GM12878 (cell line): ENCODE measurements around the gene LILRB1. TPM values are rescaled to one million over a fixed set of nuclear protein-coding genes. Genes with fewer than 3 reads are reported as not detected.
A peak's percentile ranks its signal among the peaks of the same experiment; 100 is the strongest.

Source experiments
- ATAC-seq: fragments of 200-7000 bp; cut with Tn5 transposase; 3 replicates; pipeline ENCODE4 v1.9.1; 2020; ENCODE audit warnings: mild to moderate bottlenecking, moderate library complexity
- BruUV-seq: library from RNA; stranded (reverse); fragments of 400-500 nt; replicated peaks from 2 replicates; lab custom pipeline; 2021; lab: Mats Ljungman, UMichigan
- CTCF ChIA-PET: fragments of 300-600 bp; sonication (Branson Sonifier 250); formaldehyde crosslinking; extraction: SDS; loops from one replicate; lab custom pipeline; 2021; ENCODE audit warnings: inconsistent platforms; lab: Yijun Ruan, JAX
- POLR2A ChIA-PET: fragments of 350-600 bp; formaldehyde crosslinking; extraction: SDS; loops from one replicate; lab custom pipeline; 2021; ENCODE audit warnings: inconsistent platforms; lab: Charles Lee
- RAD21 ChIA-PET: fragments of 300-600 bp; sonication (Branson Sonifier 250); formaldehyde crosslinking; loops from one replicate; lab custom pipeline; 2023; ENCODE audit warnings: antibody characterized with exemption; ENCODE audit not compliant: unreplicated experiment; lab: Charles Lee
- SMC1A ChIA-PET: fragments of 300-600 bp; sonication (Branson Sonifier 250); formaldehyde crosslinking; loops from one replicate; lab custom pipeline; 2023; ENCODE audit not compliant: unreplicated experiment, uncharacterized antibody; lab: Charles Lee
- DNase-seq: peaks from one replicate; pipeline ENCODE4 v3.0.0-alpha.2; 2011; ENCODE audit warnings: low read depth, low spot score
- FAIRE-seq: peaks from 3 replicates; lab custom pipeline; 2011; peaks lifted over from hg19 to GRCh38; lab: Jason Lieb, UNC
- H2AFZ ChIP-seq: 2 replicates; pipeline ENCODE4 v1.6.0; 2011; ENCODE audit warnings: low read depth, low read length, control low read depth; ENCODE audit not compliant: control insufficient read depth
- H3K27ac ChIP-seq: 2 replicates; pipeline ENCODE4 v1.5.1; 2011; ENCODE audit warnings: control low read depth; ENCODE audit not compliant: control insufficient read depth, insufficient read depth
- H3K27me3 ChIP-seq, 2 experiments: replicated peaks in 1 of 2; 2 replicates each; pipeline versions ENCODE4 v1.6.0 to v1.6.1; 2011; ENCODE audit warnings: low read length in 1 of 2; ENCODE audit not compliant: control insufficient read depth in 2 of 2, insufficient read depth in 2 of 2
- H3K36me3 ChIP-seq, 2 experiments: 2 replicates each; pipeline ENCODE4 v1.5.1; 2011; ENCODE audit warnings: low read length in 1 of 2; ENCODE audit not compliant: control insufficient read depth in 2 of 2, insufficient read depth in 2 of 2
- H3K4me1 ChIP-seq: 2 replicates; pipeline ENCODE4 v1.6.1; 2011; ENCODE audit warnings: mild to moderate bottlenecking, low read length, moderate library complexity, mixed read lengths; ENCODE audit not compliant: control insufficient read depth, insufficient read depth
- H3K4me2 ChIP-seq: 2 replicates; pipeline ENCODE4 v1.6.0; 2011; ENCODE audit warnings: control low read depth; ENCODE audit not compliant: control insufficient read depth, insufficient read depth
- H3K4me3 ChIP-seq: fragments of 200-600 bp; sonication (generic); 2 replicates; pipeline ENCODE4 v1.5.1; 2016
- H3K79me2 ChIP-seq: 2 replicates; pipeline ENCODE4 v1.6.0; 2011; ENCODE audit warnings: low read length; ENCODE audit not compliant: control insufficient read depth, insufficient read depth
- H3K9ac ChIP-seq: 2 replicates; pipeline ENCODE4 v1.8.0; 2011; ENCODE audit warnings: low read length, control low read depth, mixed read lengths; ENCODE audit not compliant: control insufficient read depth, insufficient read depth
- H3K9me3 ChIP-seq: replicated peaks from 3 replicates; pipeline ENCODE4 v1.5.1; 2011; ENCODE audit warnings: mild to moderate bottlenecking, low read length; ENCODE audit not compliant: control insufficient read depth, insufficient read depth
- H4K20me1 ChIP-seq: 2 replicates; pipeline ENCODE4 v1.6.0; 2011; ENCODE audit not compliant: control insufficient read depth, insufficient read depth
- MXI1 ChIP-seq: fragments of 150-350 bp; IDR thresholded peaks from 2 replicates; pipeline ENCODE4 v1.6.1; 2011; ENCODE audit warnings: low read depth, mild to moderate bottlenecking, inconsistent platforms, low read length, improper control_type of control experiment
- RCOR1 ChIP-seq: conservative IDR thresholded peaks from 2 replicates; pipeline ENCODE4 v1.6.1; 2012; ENCODE audit warnings: low read depth, low read length, improper control_type of control experiment
- SIN3A ChIP-seq: IDR thresholded peaks from 2 replicates; pipeline ENCODE4 v1.6.1; 2012; ENCODE audit warnings: low read depth, low read length, improper control_type of control experiment
- SMAD5 ChIP-seq: IDR thresholded peaks from 2 replicates; pipeline ENCODE4 v1.6.1; 2016; ENCODE audit warnings: antibody characterized with exemption, low read depth
- SMARCA5 ChIP-seq: fragments of 450-650 bp; IDR thresholded peaks from 2 replicates; pipeline ENCODE4 v1.6.1; 2017; ENCODE audit warnings: mild to moderate bottlenecking
- SREBF1 ChIP-seq: IDR thresholded peaks from 2 replicates; pipeline ENCODE4 v1.6.1; 2012; ENCODE audit warnings: mild to moderate bottlenecking, low read length
- ZBTB4 ChIP-seq: fragments of 450-650 bp; formaldehyde crosslinking; IDR thresholded peaks from 2 replicates; pipeline ENCODE4 v1.4.0; 2022; ENCODE audit warnings: mild to moderate bottlenecking, moderate library complexity
- WGBS: methylation state at CpG from one replicate; pipeline ENCODE4 v1.1.6; 2016; ENCODE audit warnings: low lambda C conversion rate; ENCODE audit not compliant: insufficient replicate concordance, insufficient coverage; ENCODE audit errors: missing lambda C conversion rate; 5-methylcytosine and 5-hydroxymethylcytosine counted together
- in situ Hi-C: fragments of 300-500 bp; cut with MboI; formaldehyde crosslinking; loops from 9 replicates; pipeline ENCODE4 v1.14.3; 2018; ENCODE audit warnings: mixed read lengths
- intact Hi-C: fragments of 100-400 bp; cut with micrococcal nuclease; formaldehyde crosslinking; loops from one replicate; pipeline ENCODE4 v1.14.2; 2022; ENCODE audit not compliant: unreplicated experiment
- polyA plus RNA-seq, 11 experiments: library from polyadenylated mRNA; depleted of rRNA in 4 of 11; unstranded in 6 of 11; stranded (reverse) in 5 of 11; fragments of >200 nt; fragmentation: Nextera tagmentation in 4 of 11; fragmentation: Illumina TruSeq in 1 of 11; extraction: Ambion mirVana in 4 of 11; extraction: Trizol in 1 of 11; gene quantifications; 1 replicate in 1 of 11; 2 replicates in 10 of 11; pipeline versions ENCODE4 v1.2.1 to v1.2.3, GENCODE V29; 2011 to 2016; ENCODE audit warnings: inconsistent platforms in 2 of 11, missing spikeins in 2 of 11, low read depth in 1 of 11
- total RNA-seq, 4 experiments: library from RNA; depleted of rRNA in 3 of 4; stranded (reverse); fragments of >200 nt in 3 of 4; fragmentation: Illumina TruSeq in 1 of 4; extraction: Trizol in 1 of 4; gene quantifications; 2 replicates each; pipeline versions ENCODE4 v1.2.1 to v1.2.3, GENCODE V29; 2013 to 2021
- TF ChIP-seq, protein P1 (sequence below): fragments of 450-650 bp; formaldehyde crosslinking; IDR thresholded peaks from 2 replicates; pipeline ENCODE4 v1.4.0; 2020; ENCODE audit warnings: mild to moderate bottlenecking, moderate library complexity
- TF ChIP-seq, protein P2 (sequence below): fragments of 450-650 bp; IDR thresholded peaks from 2 replicates; pipeline ENCODE4 v1.6.1; 2016; ENCODE audit warnings: mild to moderate bottlenecking, moderate library complexity, borderline replicate concordance

Gene LILRB1
- total and polyA plus RNA-seq, 10 of the 15 experiments (the other 5 are each of a cell fraction or from before 2014, with no cell fraction given), result 4.9 to 92.2 (median 50.1) TPM

GRCh38 chr19:54684527-54684926 is 54.2 kb downstream of the LILRB1 start:
- no peaks in the 10 kb centered on the region for H3K36me3 ChIP-seq
- H3K4me2 ChIP-seq, result no peak overlapping the region
- BruUV-seq, result no TSS peak
- ChIA-PET RAD21 (interaction anchor here (1.2 to 2.0 kb wide), 2 partner anchors 11 to 203 kb away, joined by 4 to 6 read pairs; no protein-coding TSS in a partner anchor), CTCF (interaction anchor here (3.8 to 20.9 kb wide), 2 partner anchors 11 to 29 kb away, joined by 45 to 842 read pairs; partner anchors contain the start of gene LILRB4), SMC1A (interaction anchor here (0.9 kb wide), 1 partner anchor 10 kb away, joined by 3 read pairs; no protein-coding TSS in a partner anchor), POLR2A (interaction anchor here (1.0 kb wide), 1 partner anchor 10 kb away, joined by 4 read pairs; no protein-coding TSS in a partner anchor)
- peak; percentile 52; the same call in 2 of the 3 replicates for ATAC-seq
- WGBS, result 21% methylated on average over 3 of the region's 3 CpGs
- no peak overlapping the region for H2AFZ ChIP-seq
- intact Hi-C loops, result no loop called here
- no peak for FAIRE-seq
- no peaks in the 10 kb centered on the region; a peak in 1 of 4 replicates for H3K27me3 ChIP-seq
- no peaks in the 10 kb centered on the region for H3K79me2 ChIP-seq
- no peaks in the 10 kb centered on the region for H3K9me3 ChIP-seq
- no peaks in the 10 kb centered on the region for H4K20me1 ChIP-seq
- DNase-seq, result no peak
- no peaks in the 10 kb centered on the region for H3K4me1 ChIP-seq
- no peak overlapping the region for H3K9ac ChIP-seq
- in situ Hi-C loops, result no loop called here
- no peak overlapping the region for H3K27ac ChIP-seq
- H3K4me3 ChIP-seq, result no peak overlapping the region
- TF ChIP-seq SREBF1 (peak; percentile 55; the same call in 1 of the 2 replicates), RCOR1 (peak; percentile 82; the same call in 1 of the 2 replicates), SMARCA5 (no peak), ZBTB4 (no peak), SMAD5 (no peak), MXI1 (peak; percentile 63; the same call in 1 of the 2 replicates), SIN3A (peak; percentile 53; the same call in 1 of the 2 replicates)
- TF ChIP-seq, protein P1, sequence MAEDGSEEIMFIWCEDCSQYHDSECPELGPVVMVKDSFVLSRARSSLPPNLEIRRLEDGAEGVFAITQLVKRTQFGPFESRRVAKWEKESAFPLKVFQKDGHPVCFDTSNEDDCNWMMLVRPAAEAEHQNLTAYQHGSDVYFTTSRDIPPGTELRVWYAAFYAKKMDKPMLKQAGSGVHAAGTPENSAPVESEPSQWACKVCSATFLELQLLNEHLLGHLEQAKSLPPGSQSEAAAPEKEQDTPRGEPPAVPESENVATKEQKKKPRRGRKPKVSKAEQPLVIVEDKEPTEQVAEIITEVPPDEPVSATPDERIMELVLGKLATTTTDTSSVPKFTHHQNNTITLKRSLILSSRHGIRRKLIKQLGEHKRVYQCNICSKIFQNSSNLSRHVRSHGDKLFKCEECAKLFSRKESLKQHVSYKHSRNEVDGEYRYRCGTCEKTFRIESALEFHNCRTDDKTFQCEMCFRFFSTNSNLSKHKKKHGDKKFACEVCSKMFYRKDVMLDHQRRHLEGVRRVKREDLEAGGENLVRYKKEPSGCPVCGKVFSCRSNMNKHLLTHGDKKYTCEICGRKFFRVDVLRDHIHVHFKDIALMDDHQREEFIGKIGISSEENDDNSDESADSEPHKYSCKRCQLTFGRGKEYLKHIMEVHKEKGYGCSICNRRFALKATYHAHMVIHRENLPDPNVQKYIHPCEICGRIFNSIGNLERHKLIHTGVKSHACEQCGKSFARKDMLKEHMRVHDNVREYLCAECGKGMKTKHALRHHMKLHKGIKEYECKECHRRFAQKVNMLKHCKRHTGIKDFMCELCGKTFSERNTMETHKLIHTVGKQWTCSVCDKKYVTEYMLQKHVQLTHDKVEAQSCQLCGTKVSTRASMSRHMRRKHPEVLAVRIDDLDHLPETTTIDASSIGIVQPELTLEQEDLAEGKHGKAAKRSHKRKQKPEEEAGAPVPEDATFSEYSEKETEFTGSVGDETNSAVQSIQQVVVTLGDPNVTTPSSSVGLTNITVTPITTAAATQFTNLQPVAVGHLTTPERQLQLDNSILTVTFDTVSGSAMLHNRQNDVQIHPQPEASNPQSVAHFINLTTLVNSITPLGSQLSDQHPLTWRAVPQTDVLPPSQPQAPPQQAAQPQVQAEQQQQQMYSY (CRISPR knock-in tag), result no peak
- TF ChIP-seq, protein P2, sequence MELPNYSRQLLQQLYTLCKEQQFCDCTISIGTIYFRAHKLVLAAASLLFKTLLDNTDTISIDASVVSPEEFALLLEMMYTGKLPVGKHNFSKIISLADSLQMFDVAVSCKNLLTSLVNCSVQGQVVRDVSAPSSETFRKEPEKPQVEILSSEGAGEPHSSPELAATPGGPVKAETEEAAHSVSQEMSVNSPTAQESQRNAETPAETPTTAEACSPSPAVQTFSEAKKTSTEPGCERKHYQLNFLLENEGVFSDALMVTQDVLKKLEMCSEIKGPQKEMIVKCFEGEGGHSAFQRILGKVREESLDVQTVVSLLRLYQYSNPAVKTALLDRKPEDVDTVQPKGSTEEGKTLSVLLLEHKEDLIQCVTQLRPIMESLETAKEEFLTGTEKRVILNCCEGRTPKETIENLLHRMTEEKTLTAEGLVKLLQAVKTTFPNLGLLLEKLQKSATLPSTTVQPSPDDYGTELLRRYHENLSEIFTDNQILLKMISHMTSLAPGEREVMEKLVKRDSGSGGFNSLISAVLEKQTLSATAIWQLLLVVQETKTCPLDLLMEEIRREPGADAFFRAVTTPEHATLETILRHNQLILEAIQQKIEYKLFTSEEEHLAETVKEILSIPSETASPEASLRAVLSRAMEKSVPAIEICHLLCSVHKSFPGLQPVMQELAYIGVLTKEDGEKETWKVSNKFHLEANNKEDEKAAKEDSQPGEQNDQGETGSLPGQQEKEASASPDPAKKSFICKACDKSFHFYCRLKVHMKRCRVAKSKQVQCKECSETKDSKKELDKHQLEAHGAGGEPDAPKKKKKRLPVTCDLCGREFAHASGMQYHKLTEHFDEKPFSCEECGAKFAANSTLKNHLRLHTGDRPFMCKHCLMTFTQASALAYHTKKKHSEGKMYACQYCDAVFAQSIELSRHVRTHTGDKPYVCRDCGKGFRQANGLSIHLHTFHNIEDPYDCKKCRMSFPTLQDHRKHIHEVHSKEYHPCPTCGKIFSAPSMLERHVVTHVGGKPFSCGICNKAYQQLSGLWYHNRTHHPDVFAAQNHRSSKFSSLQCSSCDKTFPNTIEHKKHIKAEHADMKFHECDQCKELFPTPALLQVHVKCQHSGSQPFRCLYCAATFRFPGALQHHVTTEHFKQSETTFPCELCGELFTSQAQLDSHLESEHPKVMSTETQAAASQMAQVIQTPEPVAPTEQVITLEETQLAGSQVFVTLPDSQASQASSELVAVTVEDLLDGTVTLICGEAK, result peak; percentile 67
